Measurements from ENCODE around the gene PPP6R2.
"Not testable (repeated sequence)": the region's sequence is repeated elsewhere in the genome, so short reads cannot be mapped to it uniquely, and the experiment has no call there.

PPP6R2 gene

DNA sequence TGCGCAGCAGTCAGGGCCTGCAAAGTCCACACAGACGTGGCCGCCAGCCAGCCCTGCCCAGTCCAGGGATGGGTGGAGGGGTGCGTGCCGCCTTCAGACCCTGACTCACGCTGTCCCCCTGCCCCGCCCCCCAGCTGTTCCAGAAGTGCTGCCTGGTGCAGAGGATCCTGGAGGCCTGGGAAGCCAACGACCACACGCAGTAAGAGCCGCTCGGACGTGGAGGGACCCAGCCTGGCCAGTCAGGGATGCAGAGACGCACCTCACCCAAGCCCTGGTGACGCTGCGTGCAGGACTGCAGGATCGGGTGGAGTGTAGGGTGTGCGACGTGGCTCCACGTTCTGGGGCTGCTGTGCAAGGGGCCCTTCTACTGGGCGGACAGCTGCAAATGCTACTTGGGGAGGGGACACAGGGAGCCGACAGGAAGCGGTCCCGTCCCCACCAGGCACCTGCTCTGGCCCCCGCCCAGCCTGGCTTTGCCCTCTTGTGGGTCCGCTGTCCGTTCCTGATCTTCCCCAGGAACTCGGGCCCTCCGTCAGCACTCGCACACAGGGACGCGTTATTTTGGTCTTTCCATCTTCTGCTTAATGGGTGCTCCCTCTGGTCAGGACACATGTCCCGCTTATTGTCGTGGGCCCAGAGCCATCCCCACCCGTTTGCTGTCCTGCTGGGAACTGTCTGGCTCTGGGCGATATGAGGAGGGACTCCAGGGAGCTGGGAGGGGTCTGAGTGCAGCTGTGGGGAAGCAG lies 89.2 kb downstream of the PPP6R2 start:
- no peak overlapping the region for H3K4me3 ChIP-seq (ENCODE audit: low read length)
- H3K9me3 ChIP-seq (ENCODE audit: control insufficient read depth, low read length), result no peaks in the 10 kb centered on the region
- peaks cover 78% of the 10 kb centered on the region for H3K36me3 ChIP-seq (ENCODE audit: control insufficient read depth, insufficient read depth, low read length, severe bottlenecking)
- no peaks in the 10 kb centered on the region for H3K27me3 ChIP-seq (replicated peaks; ENCODE audit: control insufficient read depth, insufficient read depth, low read length)
- DNase-seq (ENCODE audit: low read depth), result no peak
- no peak overlapping the region for H3K9ac ChIP-seq (ENCODE audit: low read length)
- H3K4me1 ChIP-seq (ENCODE audit: control insufficient read depth, insufficient read depth, low read length), result no peaks in the 10 kb centered on the region

DNA sequence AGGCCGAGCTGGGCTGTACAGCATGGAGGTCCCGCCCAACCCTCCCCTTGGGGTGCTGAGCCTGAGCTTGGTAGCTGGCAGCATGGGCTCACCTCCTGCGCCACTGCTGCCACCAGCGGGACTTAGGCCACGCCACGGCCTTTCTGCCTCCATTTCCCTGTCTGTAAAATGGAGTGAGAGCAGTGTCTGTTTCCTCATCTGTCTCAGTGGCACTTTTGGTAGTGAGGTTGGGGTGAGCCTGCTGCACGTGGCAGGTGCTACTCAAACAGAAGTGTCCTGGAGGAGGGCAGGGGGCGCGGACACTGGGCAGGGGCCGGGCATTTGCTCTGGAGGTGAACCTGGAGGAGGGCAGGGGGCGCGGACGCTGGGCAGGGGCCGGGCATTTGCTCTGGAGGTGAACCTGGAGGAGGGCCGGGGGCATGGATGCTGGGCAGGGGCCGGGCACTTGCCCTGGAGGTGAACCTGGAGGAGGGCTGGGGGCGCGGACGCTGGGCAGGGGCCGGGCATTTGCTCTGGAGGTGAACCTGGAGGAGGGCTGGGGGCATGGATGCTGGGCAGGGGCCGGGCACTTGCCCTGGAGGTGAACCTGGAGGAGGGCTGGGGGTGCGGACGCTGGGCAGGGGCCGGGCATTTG lies 89.9 kb downstream of the PPP6R2 start:
- H3K36me3 ChIP-seq (ENCODE audit: control insufficient read depth, insufficient read depth, low read length, severe bottlenecking), result peaks cover 79% of the 10 kb centered on the region

DNA sequence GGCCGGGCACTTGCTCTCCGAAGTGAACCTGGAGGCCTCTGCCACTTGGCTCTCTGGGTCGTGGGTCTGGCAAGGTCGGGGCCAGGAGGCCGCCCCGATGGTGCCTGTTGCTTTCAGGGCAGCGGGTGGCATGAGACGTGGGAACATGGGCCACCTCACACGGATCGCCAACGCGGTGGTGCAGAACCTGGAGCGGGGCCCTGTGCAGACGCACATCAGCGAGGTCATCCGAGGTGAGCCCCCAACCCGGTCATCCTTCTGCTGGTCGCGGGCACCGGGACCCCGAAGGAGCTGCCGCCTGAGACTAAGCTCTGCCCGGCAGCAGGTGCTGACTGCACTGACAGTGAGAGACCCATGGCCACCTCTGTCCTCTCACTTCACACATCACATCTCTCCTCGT lies 91.7 kb downstream of the PPP6R2 start:
- Histone ChIP-seq H3K36me3 (ENCODE audit: control insufficient read depth, insufficient read depth, low read length, severe bottlenecking) (peaks cover 81% of the 10 kb centered on the region), H3K4me3 (ENCODE audit: low read length) (no peak overlapping the region), H3K9me3 (ENCODE audit: control insufficient read depth, low read length) (no peaks in the 10 kb centered on the region), H3K4me1 (ENCODE audit: control insufficient read depth, insufficient read depth, low read length) (no peaks in the 10 kb centered on the region), H3K9ac (ENCODE audit: low read length) (no peak overlapping the region), H3K27me3 (replicated peaks; ENCODE audit: control insufficient read depth, insufficient read depth, low read length) (no peaks in the 10 kb centered on the region)
- DNase-seq (ENCODE audit: low read depth), result no peak

More for the DNA sequence above, 89.9 kb downstream of the PPP6R2 start:
- DNase-seq (ENCODE audit: low read depth); H3K4me3 ChIP-seq (ENCODE audit: low read length); H3K4me1 ChIP-seq (ENCODE audit: control insufficient read depth, insufficient read depth, low read length); H3K27me3 ChIP-seq (replicated peaks; ENCODE audit: control insufficient read depth, insufficient read depth, low read length); H3K9ac ChIP-seq (ENCODE audit: low read length); H3K9me3 ChIP-seq (ENCODE audit: control insufficient read depth, low read length): not testable (repeated sequence)

DNA sequence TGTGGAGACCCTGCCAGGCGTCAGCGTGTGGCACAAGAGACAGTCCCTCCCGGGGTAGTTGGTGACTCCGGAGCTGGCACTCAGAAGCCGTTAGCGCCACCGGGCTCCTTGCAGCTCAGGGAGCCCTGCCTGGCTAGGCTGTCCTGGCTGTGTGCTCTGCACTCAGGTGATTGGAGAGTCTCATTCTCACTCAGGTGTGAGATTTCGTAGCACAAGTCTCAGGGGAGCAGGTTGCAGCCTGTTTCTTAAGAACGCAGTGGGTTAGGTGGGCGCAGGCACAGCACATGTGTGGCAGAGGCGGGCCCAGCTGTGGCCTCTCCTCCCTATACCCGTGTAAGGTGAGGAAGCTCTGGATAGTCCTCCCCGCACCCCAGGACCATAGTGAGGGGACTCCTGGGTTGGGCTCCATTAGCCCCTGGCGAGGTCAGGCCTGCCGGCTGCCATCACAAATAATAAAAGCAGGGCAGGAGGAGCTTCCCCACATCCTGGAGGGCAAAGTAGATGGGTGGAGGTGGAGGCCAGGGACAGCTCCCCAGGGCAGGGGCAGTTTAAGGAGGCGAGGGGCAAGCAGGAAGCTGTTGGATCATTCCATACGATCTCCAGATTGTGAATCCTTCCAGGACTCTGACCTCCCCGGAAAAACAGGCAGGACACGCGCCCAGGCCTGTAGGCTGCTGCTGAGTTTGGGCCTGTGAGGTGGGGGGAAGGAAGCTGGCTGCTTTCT lies 92.3 kb downstream of the PPP6R2 start:
- Histone ChIP-seq H3K36me3 (ENCODE audit: control insufficient read depth, insufficient read depth, low read length, severe bottlenecking) (peaks cover 81% of the 10 kb centered on the region), H3K27me3 (replicated peaks; ENCODE audit: control insufficient read depth, insufficient read depth, low read length) (no peaks in the 10 kb centered on the region), H3K9me3 (ENCODE audit: control insufficient read depth, low read length) (no peaks in the 10 kb centered on the region), H3K4me1 (ENCODE audit: control insufficient read depth, insufficient read depth, low read length) (no peaks in the 10 kb centered on the region), H3K4me3 (ENCODE audit: low read length) (no peak overlapping the region), H3K9ac (ENCODE audit: low read length) (no peak overlapping the region)
- DNase-seq (ENCODE audit: low read depth), result no peak

DNA sequence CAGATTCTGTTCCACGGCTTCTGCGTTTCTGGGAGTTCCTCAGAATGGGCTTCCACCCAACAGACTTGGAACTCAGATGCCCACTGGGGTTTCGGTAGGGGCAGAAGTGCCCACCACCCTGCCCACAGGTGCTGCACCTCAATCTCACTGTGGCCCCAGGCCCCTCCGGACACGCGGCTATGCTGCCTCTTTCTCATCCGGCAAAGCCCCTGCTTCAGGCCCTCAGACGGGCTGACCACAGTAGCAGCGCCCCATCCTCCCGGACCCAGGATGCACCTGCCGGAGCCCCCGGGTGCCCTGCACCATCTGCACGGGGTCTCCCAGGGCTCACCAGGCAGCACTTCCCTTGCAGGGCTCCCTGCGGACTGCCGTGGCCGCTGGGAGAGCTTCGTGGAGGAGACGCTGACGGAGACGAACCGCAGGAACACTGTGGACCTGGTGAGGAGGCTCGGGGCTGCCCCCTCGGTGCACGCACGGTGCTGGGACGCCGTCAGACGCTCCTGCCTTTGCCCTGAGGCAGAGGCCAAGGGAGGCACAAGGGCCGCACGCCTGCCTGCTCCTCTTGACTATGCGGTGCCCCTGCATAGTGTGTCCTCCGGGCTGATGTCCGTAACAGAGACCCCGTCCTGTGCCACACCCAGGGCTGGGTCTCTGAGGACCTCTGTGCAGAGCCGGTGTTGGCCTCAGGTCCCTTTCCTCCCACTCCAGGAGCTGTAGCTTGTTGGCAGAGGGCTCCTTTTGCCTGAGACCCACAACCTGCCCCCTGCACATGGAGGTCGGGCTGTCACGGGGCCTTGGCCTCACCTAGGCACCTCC lies 93.1 kb downstream of the PPP6R2 start:
- H3K4me3 ChIP-seq (ENCODE audit: low read length), result no peak overlapping the region
- no peak overlapping the region for H3K9ac ChIP-seq (ENCODE audit: low read length)
- H3K4me1 ChIP-seq (ENCODE audit: control insufficient read depth, insufficient read depth, low read length), result no peaks in the 10 kb centered on the region
- DNase-seq (ENCODE audit: low read depth), result no peak
- no peaks in the 10 kb centered on the region for H3K9me3 ChIP-seq (ENCODE audit: control insufficient read depth, low read length)
- H3K36me3 ChIP-seq (ENCODE audit: control insufficient read depth, insufficient read depth, low read length, severe bottlenecking), result peaks cover 81% of the 10 kb centered on the region
- H3K27me3 ChIP-seq (replicated peaks; ENCODE audit: control insufficient read depth, insufficient read depth, low read length), result no peaks in the 10 kb centered on the region

DNA sequence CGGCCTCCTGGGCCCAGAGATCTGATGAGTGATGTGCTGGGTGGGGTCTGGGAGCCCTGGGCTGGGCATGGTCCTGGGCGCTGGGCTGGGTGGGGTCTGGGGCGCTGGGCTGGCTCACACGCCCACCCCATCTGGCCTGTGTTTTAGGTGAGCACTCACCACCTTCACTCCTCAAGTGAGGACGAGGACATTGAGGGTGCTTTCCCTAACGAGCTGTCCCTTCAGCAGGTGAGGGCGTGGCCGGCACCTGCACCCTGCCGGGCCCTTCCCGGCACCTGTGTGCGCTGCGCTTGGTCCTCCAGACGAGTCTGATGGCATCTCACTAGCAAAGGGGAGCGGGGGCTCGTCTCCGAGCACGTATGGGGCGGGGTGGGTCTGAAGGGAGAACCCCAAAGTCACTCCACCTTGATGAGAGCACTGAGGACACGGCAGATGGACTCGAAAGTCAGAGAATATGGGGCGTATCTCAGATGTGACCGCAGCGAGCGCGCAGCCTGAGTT lies 93.8 kb downstream of the PPP6R2 start:
- Histone ChIP-seq H3K4me3 (ENCODE audit: low read length) (no peak overlapping the region), H3K9ac (ENCODE audit: low read length) (no peak overlapping the region), H3K4me1 (ENCODE audit: control insufficient read depth, insufficient read depth, low read length) (no peaks in the 10 kb centered on the region), H3K36me3 (ENCODE audit: control insufficient read depth, insufficient read depth, low read length, severe bottlenecking) (peaks cover 78% of the 10 kb centered on the region), H3K27me3 (replicated peaks; ENCODE audit: control insufficient read depth, insufficient read depth, low read length) (no peaks in the 10 kb centered on the region), H3K9me3 (ENCODE audit: control insufficient read depth, low read length) (no peaks in the 10 kb centered on the region)
- no peak for DNase-seq (ENCODE audit: low read depth)

DNA sequence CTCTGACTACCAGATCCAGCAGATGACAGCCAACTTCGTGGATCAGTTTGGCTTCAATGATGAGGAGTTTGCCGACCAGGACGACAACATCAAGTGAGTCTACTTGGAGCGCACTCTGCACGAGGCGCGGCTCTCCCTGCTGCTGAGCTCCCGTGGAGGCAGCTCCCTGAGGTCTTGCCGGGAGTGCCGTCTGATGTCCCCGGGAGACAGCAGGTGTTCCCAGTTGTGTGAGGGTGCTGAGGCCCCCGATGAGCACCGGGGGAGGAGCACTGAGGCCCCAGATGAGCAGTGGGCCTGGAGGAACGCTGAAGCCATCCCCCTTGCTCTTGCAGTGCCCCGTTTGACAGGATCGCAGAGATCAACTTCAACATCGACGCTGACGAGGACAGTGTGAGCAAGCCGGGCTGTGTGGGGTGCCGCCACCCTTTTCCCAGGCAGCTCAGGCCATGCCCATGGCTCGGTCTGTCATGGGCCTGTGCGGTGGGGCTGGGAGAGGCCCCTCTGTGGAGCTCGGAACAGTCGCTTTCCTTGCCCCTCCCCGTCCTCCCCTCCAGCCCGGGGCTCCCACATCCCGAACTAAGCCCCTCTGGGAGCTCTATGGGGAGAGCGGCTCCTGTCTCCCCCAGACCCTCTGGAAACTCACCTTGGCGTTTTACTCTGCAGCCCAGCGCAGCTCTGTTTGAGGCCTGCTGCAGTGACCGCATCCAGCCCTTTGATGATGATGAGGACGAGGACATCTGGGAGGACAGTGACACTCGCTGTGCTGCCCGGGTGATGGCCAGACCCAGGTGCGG lies 94.6 kb downstream of the PPP6R2 start:
- DNase-seq (ENCODE audit: low read depth), result no peak
- peaks cover 74% of the 10 kb centered on the region for H3K36me3 ChIP-seq (ENCODE audit: control insufficient read depth, insufficient read depth, low read length, severe bottlenecking)
- H3K4me3 ChIP-seq (ENCODE audit: low read length), result no peak overlapping the region
- H3K4me1 ChIP-seq (ENCODE audit: control insufficient read depth, insufficient read depth, low read length), result no peaks in the 10 kb centered on the region
- no peak overlapping the region for H3K9ac ChIP-seq (ENCODE audit: low read length)
- H3K9me3 ChIP-seq (ENCODE audit: control insufficient read depth, low read length), result no peaks in the 10 kb centered on the region
- no peaks in the 10 kb centered on the region for H3K27me3 ChIP-seq (replicated peaks; ENCODE audit: control insufficient read depth, insufficient read depth, low read length)

DNA sequence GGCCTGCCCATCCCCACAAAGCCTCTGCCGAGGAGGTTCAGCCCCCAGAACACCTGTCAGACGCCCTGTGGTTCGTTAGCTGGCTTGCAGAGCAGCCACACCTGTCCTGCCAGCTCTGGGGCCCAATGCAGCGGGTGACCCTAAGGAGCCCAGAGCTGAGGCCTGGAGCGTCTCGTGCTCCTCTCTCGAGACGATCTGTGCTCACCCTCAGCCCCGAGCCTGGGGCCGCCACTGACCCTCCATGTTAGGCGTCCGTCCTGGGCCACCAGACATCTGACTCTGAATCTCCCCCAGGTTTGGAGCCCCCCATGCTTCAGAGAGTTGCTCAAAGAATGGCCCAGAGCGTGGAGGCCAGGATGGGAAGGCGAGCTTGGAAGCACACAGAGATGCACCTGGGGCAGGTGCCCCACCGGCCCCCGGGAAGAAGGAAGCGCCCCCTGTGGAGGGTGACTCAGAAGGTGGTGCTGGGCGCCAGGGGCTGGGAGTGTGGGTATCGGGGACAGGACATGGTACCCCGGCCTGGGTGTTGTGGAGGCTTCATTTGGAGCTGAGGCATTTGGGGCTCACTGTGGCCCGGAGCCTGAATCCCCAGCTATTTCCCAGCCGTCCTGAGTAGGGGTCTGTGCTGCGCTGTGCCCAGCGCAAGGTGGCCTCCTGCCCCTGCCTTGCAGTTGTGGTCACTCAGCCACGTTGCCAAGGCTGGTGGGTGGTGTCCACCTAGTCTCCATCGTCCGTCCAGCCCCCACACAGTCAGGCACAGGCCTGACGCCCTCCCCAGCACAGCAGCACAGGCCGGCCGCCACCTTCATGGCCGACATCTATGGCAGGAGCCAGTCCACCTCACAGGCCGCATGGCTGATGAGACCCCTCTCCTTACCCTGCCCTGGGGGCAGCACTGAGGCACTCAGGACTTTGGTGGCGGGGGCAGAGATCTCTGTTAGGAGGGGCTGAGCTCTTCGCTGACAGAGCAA lies 95.5 kb downstream of the PPP6R2 start:
- Histone ChIP-seq H3K9ac (ENCODE audit: low read length) (no peak overlapping the region), H3K36me3 (ENCODE audit: control insufficient read depth, insufficient read depth, low read length, severe bottlenecking) (peaks cover 76% of the 10 kb centered on the region), H3K4me1 (ENCODE audit: control insufficient read depth, insufficient read depth, low read length) (peaks cover 5% of the 10 kb centered on the region), H3K9me3 (ENCODE audit: control insufficient read depth, low read length) (no peaks in the 10 kb centered on the region), H3K27me3 (replicated peaks; ENCODE audit: control insufficient read depth, insufficient read depth, low read length) (no peaks in the 10 kb centered on the region), H3K4me3 (ENCODE audit: low read length) (no peak overlapping the region)
- no peak for DNase-seq (ENCODE audit: low read depth)

DNA sequence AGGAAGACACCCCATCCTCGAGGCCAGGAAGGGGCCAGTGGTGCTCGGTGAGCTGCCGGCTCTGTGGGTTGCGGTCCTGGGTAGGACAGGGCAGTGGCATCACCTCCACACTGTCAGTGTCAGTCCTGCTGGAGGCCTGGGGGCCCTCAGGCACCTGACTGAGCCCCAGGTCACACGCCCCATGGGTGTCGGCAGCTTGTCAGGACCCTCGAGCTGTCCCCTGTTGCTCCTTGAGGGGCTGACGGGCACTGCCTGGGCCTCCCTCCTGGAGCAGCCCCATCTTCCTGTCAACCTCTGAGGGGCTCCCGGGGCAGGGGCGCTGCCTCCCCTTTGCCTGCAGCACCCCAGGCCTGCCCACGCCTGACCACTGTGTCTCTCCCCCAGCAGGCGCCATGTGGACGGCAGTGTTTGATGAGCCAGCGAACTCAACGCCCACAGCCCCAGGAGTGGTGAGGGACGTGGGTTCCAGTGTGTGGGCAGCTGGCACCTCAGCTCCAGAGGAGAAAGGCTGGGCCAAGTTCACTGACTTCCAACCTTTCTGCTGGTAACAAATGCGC lies 96.3 kb downstream of the PPP6R2 start:
- H3K27me3 ChIP-seq (replicated peaks; ENCODE audit: control insufficient read depth, insufficient read depth, low read length), result no peaks in the 10 kb centered on the region
- no peak for DNase-seq (ENCODE audit: low read depth)
- no peak overlapping the region for H3K9ac ChIP-seq (ENCODE audit: low read length)
- peaks cover 76% of the 10 kb centered on the region for H3K36me3 ChIP-seq (ENCODE audit: control insufficient read depth, insufficient read depth, low read length, severe bottlenecking)
- no peaks in the 10 kb centered on the region for H3K9me3 ChIP-seq (ENCODE audit: control insufficient read depth, low read length)
- peaks cover 11% of the 10 kb centered on the region for H3K4me1 ChIP-seq (ENCODE audit: control insufficient read depth, insufficient read depth, low read length)
- H3K4me3 ChIP-seq (ENCODE audit: low read length), result no peak overlapping the region

All from adipocyte (in vitro differentiated cells).